ENCODE data around the gene TENT4A.

GRCh38 chr5:6750951-6751685 is 37.9 kb downstream of the TENT4A start:
- TF ChIP-seq CTCF (IDR thresholded peaks at IDR 0.05) (no peak), POLR2AphosphoS5 (IDR thresholded peaks at IDR 0.05) (no peak), POLR2A (IDR thresholded peaks at IDR 0.05) (no peak)

All from stomach (tissue), 4 donors.